ENCODE results near the gene MOXD1. TPM values are rescaled to one million over a fixed set of nuclear protein-coding genes. Genes with fewer than 3 reads are reported as not detected.
"Not testable (repeated sequence)": the region's sequence is repeated elsewhere in the genome, so short reads cannot be mapped to it uniquely, and the experiment has no call there.

MOXD1 gene
- total and polyA plus RNA-seq, 12 donors = 0.80 to 4.9 (median 1.9) TPM

DNA sequence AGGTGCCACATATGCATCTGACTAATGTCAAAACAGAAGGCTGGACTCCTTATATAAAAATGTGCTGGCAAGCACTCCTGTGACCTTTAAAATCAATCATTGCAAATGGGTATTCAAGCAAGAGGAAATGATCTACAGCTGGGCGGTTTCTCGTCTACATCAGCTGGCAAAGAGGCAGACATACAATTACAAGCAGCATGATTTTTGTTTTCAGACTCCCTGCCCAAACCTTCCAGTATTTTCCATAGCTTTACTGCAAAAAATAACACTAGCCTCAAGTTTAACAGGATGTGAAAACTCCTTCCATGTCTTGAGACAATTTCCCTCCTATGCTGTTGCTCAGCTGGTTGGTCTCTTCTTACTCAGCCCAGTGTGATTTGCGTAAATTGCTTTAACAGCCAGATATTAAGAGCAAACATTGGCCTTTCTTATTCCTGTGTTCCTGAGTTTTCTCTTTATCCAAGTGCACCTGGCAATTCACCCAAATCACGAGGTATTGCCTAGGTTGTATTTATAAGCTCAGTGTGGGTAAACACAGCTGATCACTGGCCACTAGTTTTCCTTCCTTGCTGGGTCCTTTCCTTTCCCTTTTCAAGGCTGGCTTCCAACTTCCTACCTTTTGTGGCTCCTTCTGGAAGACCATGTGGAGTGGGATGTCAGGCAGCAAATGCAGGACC is 130.4 kb downstream of the MOXD1 start:
- Histone ChIP-seq H3K9me3 (no peaks in the 10 kb centered on the region), H3K27ac (no peak overlapping the region), H3K4me1 (peaks cover 0 to 15% (median 0%) of the 10 kb centered on the region in 9 donors), H3K36me3 (no peaks in the 10 kb centered on the region), H3K27me3 (peaks cover 0 to 10% (median 0%) of the 10 kb centered on the region in 7 donors), H3K4me3 (no peak overlapping the region)
- intact Hi-C loops (cut with DNase I) = loop anchor here in 1 of 10 donors (10.0 kb wide), 1 partner anchor 346 kb away; no protein-coding TSS in a partner anchor
- TF ChIP-seq, protein P1, sequence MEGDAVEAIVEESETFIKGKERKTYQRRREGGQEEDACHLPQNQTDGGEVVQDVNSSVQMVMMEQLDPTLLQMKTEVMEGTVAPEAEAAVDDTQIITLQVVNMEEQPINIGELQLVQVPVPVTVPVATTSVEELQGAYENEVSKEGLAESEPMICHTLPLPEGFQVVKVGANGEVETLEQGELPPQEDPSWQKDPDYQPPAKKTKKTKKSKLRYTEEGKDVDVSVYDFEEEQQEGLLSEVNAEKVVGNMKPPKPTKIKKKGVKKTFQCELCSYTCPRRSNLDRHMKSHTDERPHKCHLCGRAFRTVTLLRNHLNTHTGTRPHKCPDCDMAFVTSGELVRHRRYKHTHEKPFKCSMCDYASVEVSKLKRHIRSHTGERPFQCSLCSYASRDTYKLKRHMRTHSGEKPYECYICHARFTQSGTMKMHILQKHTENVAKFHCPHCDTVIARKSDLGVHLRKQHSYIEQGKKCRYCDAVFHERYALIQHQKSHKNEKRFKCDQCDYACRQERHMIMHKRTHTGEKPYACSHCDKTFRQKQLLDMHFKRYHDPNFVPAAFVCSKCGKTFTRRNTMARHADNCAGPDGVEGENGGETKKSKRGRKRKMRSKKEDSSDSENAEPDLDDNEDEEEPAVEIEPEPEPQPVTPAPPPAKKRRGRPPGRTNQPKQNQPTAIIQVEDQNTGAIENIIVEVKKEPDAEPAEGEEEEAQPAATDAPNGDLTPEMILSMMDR (IDR thresholded peaks at IDR 0.05) = no peak
- ATAC-seq = peak in 1 of 8 donors; percentile 34
- WGBS, 2 donors = 52 to 57% methylated on average over 4 of the region's 4 CpGs
- no peak for DNase-seq

DNA sequence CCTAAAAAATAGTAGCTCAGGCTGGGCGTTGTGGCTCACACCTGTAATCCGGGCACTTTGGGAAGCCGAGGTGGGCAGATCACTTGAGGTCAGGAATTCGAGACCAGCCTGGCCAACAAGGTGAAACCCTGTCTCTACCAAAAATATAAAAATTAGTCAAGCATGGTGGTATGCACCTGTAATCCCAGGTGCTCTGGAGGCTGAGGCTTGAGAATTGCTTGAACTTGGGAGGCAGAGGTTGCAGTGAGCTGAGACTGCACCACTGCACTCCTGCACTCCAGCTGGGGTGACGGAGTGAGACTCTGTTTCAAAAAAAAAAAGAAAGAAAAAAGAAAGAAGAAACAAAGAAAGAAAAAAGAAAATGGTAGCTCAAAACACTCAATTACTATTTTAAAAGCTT is 132.6 kb downstream of the MOXD1 start:
- DNase-seq; intact Hi-C loops (cut with DNase I); ATAC-seq; H3K27me3 ChIP-seq; H3K36me3 ChIP-seq; H3K9me3 ChIP-seq; H3K27ac ChIP-seq; H3K4me3 ChIP-seq: not testable (repeated sequence)
- H3K4me1 ChIP-seq = peaks cover 0 to 15% (median 0%) of the 10 kb centered on the region in 9 donors
- WGBS, 2 donors = 95 to 97% methylated on average over 5 of the region's 5 CpGs

DNA sequence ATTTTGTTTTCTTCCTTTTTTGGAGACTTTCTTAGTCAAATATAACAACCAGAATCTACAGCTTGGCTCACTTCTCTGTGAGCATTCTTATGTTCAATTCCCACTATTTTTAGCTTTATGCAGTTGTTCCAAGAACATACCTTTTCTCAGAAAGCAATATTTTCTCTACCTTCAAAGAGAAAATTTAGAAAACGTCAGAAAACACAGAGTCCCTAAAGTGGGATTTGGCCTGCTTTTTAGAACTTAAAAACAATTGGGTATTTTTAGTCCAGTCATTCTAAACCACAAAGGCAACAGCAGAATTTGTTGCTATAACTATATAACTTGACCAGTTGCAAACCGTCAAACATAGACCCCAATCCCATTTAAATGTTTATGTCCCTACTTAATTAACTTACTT is 133.1 kb downstream of the MOXD1 start:
- no peak for ATAC-seq

DNA sequence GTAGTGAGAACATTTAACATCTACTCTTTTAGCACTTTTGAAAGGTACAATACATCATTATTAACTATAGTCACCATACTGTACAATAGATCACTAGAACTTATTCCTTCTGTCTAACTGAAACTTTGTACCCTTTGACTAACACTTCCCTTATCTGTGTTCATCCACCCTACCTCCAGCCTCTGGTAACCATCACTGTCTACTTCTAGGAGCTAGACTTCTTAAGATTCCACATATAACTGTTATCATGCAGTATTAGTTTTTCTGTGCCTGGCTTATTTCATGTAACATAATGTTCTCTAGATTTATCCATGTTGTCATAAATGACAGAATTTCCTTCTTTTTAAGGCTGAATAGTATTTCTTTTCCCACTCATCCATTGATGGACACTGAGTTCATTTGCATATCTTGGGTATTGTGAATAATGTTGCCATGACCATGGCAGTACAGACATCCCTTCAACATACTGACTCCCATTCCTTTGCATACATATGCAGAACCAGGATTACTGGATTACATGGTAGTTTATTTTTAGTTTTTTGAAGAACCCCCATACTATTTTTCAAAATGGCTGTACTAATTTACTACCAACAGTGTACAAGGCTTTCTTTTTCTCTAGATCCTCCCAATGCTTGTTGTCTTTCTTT is 135.7 kb downstream of the MOXD1 start:
- no peak for DNase-seq
- TF ChIP-seq, protein P1 (IDR thresholded peaks at IDR 0.05) = no peak
- Histone ChIP-seq H3K4me3 (no peak overlapping the region), H3K36me3 (no peaks in the 10 kb centered on the region), H3K9me3 (no peaks in the 10 kb centered on the region), H3K27ac (no peak overlapping the region), H3K4me1 (peaks cover 0 to 2% (median 0%) of the 10 kb centered on the region in 9 donors), H3K27me3 (no peaks in the 10 kb centered on the region)
- ATAC-seq = no peak
- intact Hi-C loops (cut with DNase I) = no loop called here

More for the DNA sequence above, 133.1 kb downstream of the MOXD1 start:
- peaks cover 0 to 15% (median 0%) of the 10 kb centered on the region in 9 donors for H3K4me1 ChIP-seq
- H3K36me3 ChIP-seq = no peaks in the 10 kb centered on the region
- H3K27me3 ChIP-seq = no peaks in the 10 kb centered on the region
- H3K27ac ChIP-seq = no peak overlapping the region
- H3K9me3 ChIP-seq = no peaks in the 10 kb centered on the region
- DNase-seq = no peak
- no peak overlapping the region for H3K4me3 ChIP-seq
- 73 to 83% methylated on average over 2 of the region's 2 CpGs for WGBS, 2 donors
- TF ChIP-seq, protein P1 (IDR thresholded peaks at IDR 0.05) = no peak
- intact Hi-C loops (cut with DNase I) = no loop called here

DNA sequence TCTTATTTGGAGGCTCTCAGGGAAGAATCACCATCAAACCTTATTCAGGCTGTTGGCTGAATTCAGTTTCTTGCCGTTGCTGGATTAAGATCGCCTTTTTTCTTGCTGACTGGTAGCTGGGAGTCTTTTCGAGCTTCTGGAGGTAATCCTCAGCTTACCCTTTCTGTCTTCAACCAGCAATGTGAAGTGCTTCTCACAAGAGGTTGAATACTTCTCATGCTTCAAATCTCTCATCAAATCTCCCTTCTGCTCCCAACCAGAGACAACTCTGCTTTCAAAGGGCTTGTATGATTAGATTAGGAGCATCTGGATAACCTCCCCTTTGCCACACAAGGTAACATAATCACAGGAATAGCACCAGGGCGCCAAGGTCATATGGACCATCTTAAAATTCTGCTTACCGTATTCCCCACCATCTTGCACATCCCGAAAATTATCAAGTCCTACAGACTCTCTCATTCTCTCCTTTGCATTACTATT is 137.2 kb downstream of the MOXD1 start:
- 84 to 86% methylated on average over 6 of the region's 6 CpGs for WGBS, 2 donors
- Histone ChIP-seq H3K4me3 (no peak overlapping the region), H3K27me3 (peaks cover 0 to 2% (median 0%) of the 10 kb centered on the region in 7 donors), H3K36me3 (no peaks in the 10 kb centered on the region), H3K9me3 (no peaks in the 10 kb centered on the region), H3K4me1 (no peaks in the 10 kb centered on the region), H3K27ac (no peak overlapping the region)
- ATAC-seq (no peak), DNase-seq (no peak)
- TF ChIP-seq, protein P1 (IDR thresholded peaks at IDR 0.05) = no peak
- intact Hi-C loops (cut with DNase I) = no loop called here
